Measurements from ENCODE around the gene PDE4B. TPM values are rescaled to one million over a fixed set of nuclear protein-coding genes. Genes with fewer than 3 reads are reported as not detected.

PDE4B gene
- total RNA-seq, 1 experiment from 2014 or later, result not detected

DNA sequence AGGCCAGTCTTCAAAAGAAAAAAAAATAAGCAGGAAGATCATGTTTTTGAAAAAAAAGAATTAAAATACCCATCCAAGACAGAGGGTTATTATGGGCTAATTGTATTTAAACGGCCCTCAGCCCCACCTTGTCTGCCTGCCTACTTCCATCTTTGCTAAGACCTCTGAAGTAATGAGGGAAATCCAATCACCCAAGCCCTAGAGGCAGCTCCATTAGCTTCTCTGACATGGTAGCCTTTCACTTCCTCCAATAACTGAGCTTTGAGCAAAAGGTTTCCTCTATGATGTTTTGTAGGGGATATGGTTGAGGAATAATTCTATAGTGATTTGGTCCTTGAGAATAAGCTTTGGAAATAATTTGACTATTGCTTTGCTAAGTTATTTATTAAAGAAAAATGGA is 563.1 kb downstream of the PDE4B start:
- POLR2A ChIA-PET, result no interaction called here
- no peaks in the 10 kb centered on the region for H3K36me3 Mint-ChIP-seq (ENCODE audit: insufficient read depth, unreplicated experiment)
- H3K9me3 Mint-ChIP-seq (ENCODE audit: unreplicated experiment), result no peaks in the 10 kb centered on the region
- Histone ChIP-seq H3K36me3 (ENCODE audit: control insufficient read depth, insufficient read depth, low read length) (no peaks in the 10 kb centered on the region), H3K4me3 (ENCODE audit: low read depth, low read length) (no peak overlapping the region), H3K4me1 (no peaks in the 10 kb centered on the region), H3K27me3 (replicated peaks; ENCODE audit: control insufficient read depth, insufficient read depth, low read length) (no peaks in the 10 kb centered on the region), H3K9me3 (no peaks in the 10 kb centered on the region)
- peaks cover 7% of the 10 kb centered on the region for H3K27me3 Mint-ChIP-seq (ENCODE audit: insufficient read depth, unreplicated experiment)
- no peaks in the 10 kb centered on the region for H3K4me1 Mint-ChIP-seq (ENCODE audit: low read depth, unreplicated experiment)
- CTCF ChIA-PET, result no interaction called here
- H3K4me3 Mint-ChIP-seq (ENCODE audit: unreplicated experiment), result no peak overlapping the region
- no peak for DNase-seq
- no TSS peak for BruUV-seq (replicated peaks)
- TF ChIP-seq CTCF (IDR thresholded peaks at IDR 0.05; ENCODE audit: insufficient read depth in 1 of 2, low read depth in 1 of 2, low read length in 1 of 2, severe bottlenecking in 1 of 2, unreplicated experiment in 1 of 2), result no peak
- no peak overlapping the region for H3K27ac Mint-ChIP-seq (ENCODE audit: unreplicated experiment)
- intact Hi-C loops (cut with micrococcal nuclease; ENCODE audit: unreplicated experiment), result no loop called here

GRCh38 chr1:66356605-66357004 is 563.9 kb downstream of the PDE4B start:
- H3K9me3 ChIP-seq, result no peaks in the 10 kb centered on the region
- POLR2A ChIA-PET, result no interaction called here
- Mint-ChIP-seq H3K4me1 (ENCODE audit: low read depth, unreplicated experiment) (no peaks in the 10 kb centered on the region), H3K27ac (ENCODE audit: unreplicated experiment) (no peak overlapping the region), H3K4me3 (ENCODE audit: unreplicated experiment) (no peak overlapping the region), H3K27me3 (ENCODE audit: insufficient read depth, unreplicated experiment) (peaks cover 7% of the 10 kb centered on the region), H3K36me3 (ENCODE audit: insufficient read depth, unreplicated experiment) (no peaks in the 10 kb centered on the region), H3K9me3 (ENCODE audit: unreplicated experiment) (no peaks in the 10 kb centered on the region)
- H3K27me3 ChIP-seq (replicated peaks; ENCODE audit: control insufficient read depth, insufficient read depth, low read length), result no peaks in the 10 kb centered on the region
- intact Hi-C loops (cut with micrococcal nuclease; ENCODE audit: unreplicated experiment), result no loop called here
- no peaks in the 10 kb centered on the region for H3K4me1 ChIP-seq
- no peak for TF ChIP-seq CTCF (IDR thresholded peaks at IDR 0.05; ENCODE audit: insufficient read depth in 1 of 2, low read depth in 1 of 2, low read length in 1 of 2, severe bottlenecking in 1 of 2, unreplicated experiment in 1 of 2)
- CTCF ChIA-PET, result no interaction called here
- H3K4me3 ChIP-seq (ENCODE audit: low read depth, low read length), result no peak overlapping the region
- H3K36me3 ChIP-seq (ENCODE audit: control insufficient read depth, insufficient read depth, low read length), result no peaks in the 10 kb centered on the region
- no TSS peak for BruUV-seq (replicated peaks)
- no peak for DNase-seq

DNA sequence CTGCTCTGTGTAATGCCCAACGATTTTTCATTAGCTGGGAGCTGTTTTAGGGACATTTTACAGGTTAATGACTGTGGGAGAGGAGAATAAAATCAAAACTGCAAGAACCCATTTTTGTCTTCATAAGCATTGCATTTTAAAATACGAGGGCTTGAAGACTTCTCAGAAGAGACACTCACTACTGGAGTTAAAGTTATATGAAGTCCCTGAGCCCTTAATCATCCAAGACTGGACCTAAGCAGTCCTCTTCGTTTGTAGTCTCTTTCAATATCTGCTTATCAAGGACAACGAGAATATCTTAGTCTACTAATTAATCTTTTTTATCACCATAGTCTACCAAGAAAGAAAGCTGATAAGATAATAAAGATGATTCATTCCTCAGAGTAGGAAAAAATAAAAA is 564.3 kb downstream of the PDE4B start:
- H3K9me3 ChIP-seq, result no peaks in the 10 kb centered on the region
- no peaks in the 10 kb centered on the region for H3K36me3 ChIP-seq (ENCODE audit: control insufficient read depth, insufficient read depth, low read length)
- H3K27me3 ChIP-seq (replicated peaks; ENCODE audit: control insufficient read depth, insufficient read depth, low read length), result no peaks in the 10 kb centered on the region
- no peaks in the 10 kb centered on the region for H3K36me3 Mint-ChIP-seq (ENCODE audit: insufficient read depth, unreplicated experiment)
- CTCF ChIA-PET, result no interaction called here
- no peak for TF ChIP-seq CTCF (IDR thresholded peaks at IDR 0.05; ENCODE audit: insufficient read depth in 1 of 2, low read depth in 1 of 2, low read length in 1 of 2, severe bottlenecking in 1 of 2, unreplicated experiment in 1 of 2)
- no peaks in the 10 kb centered on the region for H3K4me1 Mint-ChIP-seq (ENCODE audit: low read depth, unreplicated experiment)
- no peak overlapping the region for H3K4me3 Mint-ChIP-seq (ENCODE audit: unreplicated experiment)
- POLR2A ChIA-PET, result no interaction called here
- intact Hi-C loops (cut with micrococcal nuclease; ENCODE audit: unreplicated experiment), result no loop called here
- H3K27ac Mint-ChIP-seq (ENCODE audit: unreplicated experiment), result no peak overlapping the region
- peaks cover 5% of the 10 kb centered on the region for H3K27me3 Mint-ChIP-seq (ENCODE audit: insufficient read depth, unreplicated experiment)
- no TSS peak for BruUV-seq (replicated peaks)
- H3K9me3 Mint-ChIP-seq (ENCODE audit: unreplicated experiment), result no peaks in the 10 kb centered on the region
- no peak overlapping the region for H3K4me3 ChIP-seq (ENCODE audit: low read depth, low read length)
- no peaks in the 10 kb centered on the region for H3K4me1 ChIP-seq
- DNase-seq, result no peak
